ENCODE data around the gene DDX1.

Gene DDX1

GRCh38 chr2:15563227-15564100 lies 28.2 kb upstream of the DDX1 start:
- no peak for DNase-seq

- no peak for DNase-seq
Observed at GRCh38 chr2:15565392-15565791, 26.3 kb upstream of the DDX1 start.

GRCh38 chr2:15565994-15566671 lies 25.5 kb upstream of the DDX1 start:
- DNase-seq, result no peak

- no peak for DNase-seq
Observed at GRCh38 chr2:15566912-15567311, 24.8 kb upstream of the DDX1 start.

- DNase-seq, result no peak
Observed at GRCh38 chr2:15568874-15569273, 22.8 kb upstream of the DDX1 start.

- no peak for DNase-seq
Observed at GRCh38 chr2:15570104-15570503, 21.6 kb upstream of the DDX1 start.

- no peak for DNase-seq
Observed at GRCh38 chr2:15571729-15572128, 19.9 kb upstream of the DDX1 start.

GRCh38 chr2:15577071-15577735 lies 14.5 kb upstream of the DDX1 start:
- peak; percentile 54 for DNase-seq

GRCh38 chr2:15579641-15580040 lies 12.0 kb upstream of the DDX1 start:
- DNase-seq, result no peak

GRCh38 chr2:15580451-15580850 lies 11.2 kb upstream of the DDX1 start:
- no peak for DNase-seq

- DNase-seq, result no peak
Observed at GRCh38 chr2:15582710-15583357, 8.8 kb upstream of the DDX1 start.

- DNase-seq, result no peak
Observed at GRCh38 chr2:15583826-15584225, 7.8 kb upstream of the DDX1 start.

- no peak for DNase-seq
Observed at GRCh38 chr2:15584316-15584715, 7.4 kb upstream of the DDX1 start.

- DNase-seq, result no peak
Observed at GRCh38 chr2:15584767-15585469, 6.8 kb upstream of the DDX1 start.

GRCh38 chr2:15588329-15588919 lies 3.2 kb upstream of the DDX1 start:
- DNase-seq, result no peak

- DNase-seq, result no peak
Observed at GRCh38 chr2:15591373-15591691, 336 bp upstream of the DDX1 start.

GRCh38 chr2:15593327-15593705 lies 1.6 kb downstream of the DDX1 start:
- no peak for DNase-seq

GRCh38 chr2:15594291-15595256 lies 2.9 kb downstream of the DDX1 start:
- DNase-seq, result no peak

- no peak for DNase-seq
Observed at GRCh38 chr2:15595342-15595905, 3.8 kb downstream of the DDX1 start.

- DNase-seq, result no peak
Observed at GRCh38 chr2:15595936-15596335, 4.3 kb downstream of the DDX1 start.

- no peak for DNase-seq
Observed at GRCh38 chr2:15596350-15596749, 4.7 kb downstream of the DDX1 start.
